NCI-H526 treated with DMSO at 0.1 percent for 48 hours (cell line): Measurements from ENCODE around the gene RPRD1A.
"Not testable (repeated sequence)": the region's sequence is repeated elsewhere in the genome, so short reads cannot be mapped to it uniquely, and the experiment has no call there.

ENCODE experiments used
- DNase-seq: peaks from one replicate; lab custom pipeline; 2025; lab: John Stamatoyannopoulos, UW

The RPRD1A gene

GRCh38 chr18:35969676-35970075, 97.7 kb downstream of the RPRD1A start:
- DNase-seq: no peak

- no peak for DNase-seq
Observed at GRCh38 chr18:35968278-35968880, 99.0 kb downstream of the RPRD1A start.

- DNase-seq: not testable (repeated sequence)
Observed at GRCh38 chr18:35967866-35968265, 99.5 kb downstream of the RPRD1A start.

- DNase-seq: no peak
Observed at GRCh38 chr18:35964319-35964718, 103.0 kb downstream of the RPRD1A start.

- no peak for DNase-seq
Observed at GRCh38 chr18:35962320-35962719, 105.0 kb downstream of the RPRD1A start.

GRCh38 chr18:35956226-35956625, 111.1 kb downstream of the RPRD1A start:
- DNase-seq: no peak

GRCh38 chr18:35953688-35954087, 113.7 kb downstream of the RPRD1A start:
- no peak for DNase-seq

GRCh38 chr18:35950628-35950982, 116.8 kb downstream of the RPRD1A start:
- no peak for DNase-seq

GRCh38 chr18:35949903-35950627, 117.3 kb downstream of the RPRD1A start:
- DNase-seq: peak; percentile 46

- no peak for DNase-seq
Observed at GRCh38 chr18:35949090-35949489, 118.3 kb downstream of the RPRD1A start.

- DNase-seq: no peak
Observed at GRCh38 chr18:35948080-35948479, 119.3 kb downstream of the RPRD1A start.

- DNase-seq: no peak
Observed at GRCh38 chr18:35942661-35943060, 124.7 kb downstream of the RPRD1A start.

- DNase-seq: no peak
Observed at GRCh38 chr18:35942133-35942532, 125.2 kb downstream of the RPRD1A start.

GRCh38 chr18:35941299-35941698, 126.1 kb downstream of the RPRD1A start:
- DNase-seq: no peak
